ENCODE data around the gene ZBTB12.

The ZBTB12 gene

GRCh38 chr6:31896493-31896855 is 5.4 kb downstream of the ZBTB12 start:
- no peaks in the 10 kb centered on the region for H3K9me3 ChIP-seq (ENCODE audit: control insufficient read depth, low read length)
- H3K79me2 ChIP-seq = no peaks in the 10 kb centered on the region
- peak overlapping the region; percentile 52 for H3K27ac ChIP-seq
- no peaks in the 10 kb centered on the region for H3K27me3 ChIP-seq (ENCODE audit: control insufficient read depth, insufficient read depth, low read length)
- no peak for TF ChIP-seq CTCF (IDR thresholded peaks at IDR 0.05)
- H3K4me2 ChIP-seq (ENCODE audit: low read length) = peak overlapping the region; percentile 70
- H3K9ac ChIP-seq = peak overlapping the region; percentile 32
- peak overlapping the region; percentile 76 for H2AFZ ChIP-seq
- peak overlapping the region; percentile 87 for H3K4me3 ChIP-seq (ENCODE audit: low read depth, low read length)
- peaks cover 6% of the 10 kb centered on the region for H3K4me1 ChIP-seq
- no peaks in the 10 kb centered on the region for H3K36me3 ChIP-seq (ENCODE audit: control insufficient read depth, insufficient read depth, low read length)

- Histone ChIP-seq H3K9ac (no peak overlapping the region), H3K27ac (no peak overlapping the region), H3K4me3 (ENCODE audit: low read depth, low read length) (no peak overlapping the region), H2AFZ (no peak overlapping the region), H3K36me3 (ENCODE audit: control insufficient read depth, insufficient read depth, low read length) (no peaks in the 10 kb centered on the region), H3K4me2 (ENCODE audit: low read length) (no peak overlapping the region), H3K79me2 (no peaks in the 10 kb centered on the region), H3K4me1 (peaks cover 3% of the 10 kb centered on the region), H3K9me3 (ENCODE audit: control insufficient read depth, low read length) (no peaks in the 10 kb centered on the region), H3K27me3 (ENCODE audit: control insufficient read depth, insufficient read depth, low read length) (no peaks in the 10 kb centered on the region)
- TF ChIP-seq CTCF (IDR thresholded peaks at IDR 0.05) = no peak
Measured at GRCh38 chr6:31892821-31893220, 9.1 kb downstream of the ZBTB12 start.

GRCh38 chr6:31889331-31889972 is 12.4 kb downstream of the ZBTB12 start:
- Histone ChIP-seq H2AFZ (no peak overlapping the region), H3K79me2 (no peaks in the 10 kb centered on the region), H3K27ac (no peak overlapping the region), H3K36me3 (ENCODE audit: control insufficient read depth, insufficient read depth, low read length) (no peaks in the 10 kb centered on the region), H3K4me2 (ENCODE audit: low read length) (no peak overlapping the region), H3K9ac (no peak overlapping the region), H3K9me3 (ENCODE audit: control insufficient read depth, low read length) (no peaks in the 10 kb centered on the region), H3K27me3 (ENCODE audit: control insufficient read depth, insufficient read depth, low read length) (no peaks in the 10 kb centered on the region), H3K4me1 (no peaks in the 10 kb centered on the region), H3K4me3 (ENCODE audit: low read depth, low read length) (no peak overlapping the region)
- TF ChIP-seq CTCF (IDR thresholded peaks at IDR 0.05) = no peak

DNA sequence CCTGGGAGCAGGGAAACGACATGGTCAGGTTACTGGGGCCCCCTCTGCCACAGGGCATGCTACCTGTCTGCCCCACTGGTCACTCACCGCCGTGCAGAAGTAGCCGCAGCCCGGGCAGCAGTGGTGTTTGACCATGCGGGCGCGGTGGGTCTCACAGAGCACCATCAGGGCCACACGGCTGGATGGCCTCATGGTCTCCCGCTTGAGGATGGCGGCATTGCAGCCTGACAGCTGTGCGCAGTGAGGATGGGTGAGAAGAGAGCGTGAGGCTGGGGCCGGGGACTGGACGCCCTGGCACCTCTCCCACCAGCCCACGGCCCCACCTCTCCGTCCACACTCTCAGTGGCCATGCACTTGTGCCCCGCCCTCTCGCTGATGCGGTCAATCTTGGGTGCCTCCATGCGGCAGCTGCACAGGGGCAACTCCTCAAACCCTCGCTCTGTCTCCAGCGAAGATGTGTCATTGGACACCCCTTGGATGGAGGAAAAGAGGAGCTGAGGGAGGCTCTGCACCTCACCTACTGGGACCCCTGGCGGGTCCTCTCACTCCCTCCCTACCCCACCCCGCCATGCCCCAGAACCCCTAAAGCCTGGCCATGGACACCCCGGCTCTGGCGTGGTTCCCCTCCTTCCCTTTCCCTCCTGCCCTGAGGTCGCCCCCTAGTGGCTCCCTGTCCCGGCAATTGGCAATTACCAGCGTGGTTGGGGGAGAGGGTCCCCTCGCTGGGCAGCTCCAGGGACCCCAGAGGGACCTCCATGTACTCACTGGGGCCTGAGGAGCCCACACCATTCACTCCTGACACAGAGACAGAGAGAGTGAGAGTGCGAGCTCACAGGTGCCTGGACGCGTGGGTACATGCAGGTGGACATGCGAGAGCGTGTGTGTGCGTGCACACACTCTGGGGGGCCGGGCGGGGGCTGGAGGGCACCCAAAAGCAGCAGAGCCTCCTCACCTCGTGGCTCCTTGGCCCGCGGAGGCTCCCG is 13.3 kb downstream of the ZBTB12 start:
- no peaks in the 10 kb centered on the region for H3K27me3 ChIP-seq (ENCODE audit: control insufficient read depth, insufficient read depth, low read length)
- no peak overlapping the region for H3K4me2 ChIP-seq (ENCODE audit: low read length)
- no peaks in the 10 kb centered on the region for H3K4me1 ChIP-seq
- H3K79me2 ChIP-seq = no peaks in the 10 kb centered on the region
- no peaks in the 10 kb centered on the region for H3K9me3 ChIP-seq (ENCODE audit: control insufficient read depth, low read length)
- H3K9ac ChIP-seq = no peak overlapping the region
- no peak overlapping the region for H3K27ac ChIP-seq
- peak; percentile 78 for TF ChIP-seq CTCF (IDR thresholded peaks at IDR 0.05)
- H2AFZ ChIP-seq = no peak overlapping the region
- H3K4me3 ChIP-seq (ENCODE audit: low read depth, low read length) = no peak overlapping the region
- H3K36me3 ChIP-seq (ENCODE audit: control insufficient read depth, insufficient read depth, low read length) = no peaks in the 10 kb centered on the region

Measured in parathyroid adenoma (tissue), 2 donors.